CD4-positive, alpha-beta T cell (primary cell): ENCODE data around the gene PRKCQ. TPM values are rescaled to one million over a fixed set of nuclear protein-coding genes. Genes with fewer than 3 reads are reported as not detected.
A peak's percentile ranks its signal among the peaks of the same experiment; 100 is the strongest.

Experiments used
- ATAC-seq: fragments of 200-7000 bp; cut with Tn5 transposase; one replicate; pipeline ENCODE4 v1.10.0; 2022; ENCODE audit warnings: mild to moderate bottlenecking; ENCODE audit not compliant: poor library complexity
- CTCF ChIA-PET: fragments of 350-600 bp; sonication (Branson Sonifier 250); formaldehyde crosslinking; loops from one replicate; lab custom pipeline; 2021; ENCODE audit warnings: antibody characterized with exemption, inconsistent platforms; lab: Charles Lee
- POLR2A ChIA-PET: fragments of 350-600 bp; sonication (Branson Sonifier 250); formaldehyde crosslinking; loops from one replicate; lab custom pipeline; 2021; ENCODE audit warnings: antibody characterized with exemption, inconsistent platforms; lab: Charles Lee
- DNase-seq, 14 experiments: peaks; one replicate each; pipeline ENCODE4 v3.0.0-alpha.2; 2013 to 2020; ENCODE audit warnings: mixed read lengths in 2 of 14
- H3K27ac ChIP-seq, 2 donors: one replicate each; pipeline versions ENCODE4 v1.5.1 to v1.7.0; 2013; ENCODE audit warnings: low read length in 2 of 2, low read depth in 1 of 2, mild to moderate bottlenecking in 1 of 2
- H3K27me3 ChIP-seq, 2 experiments: 1 replicate in 1 of 2; 2 replicates in 1 of 2; pipeline versions ENCODE4 v1.6.1 to v1.7.0; 2013; ENCODE audit warnings: low read length in 2 of 2, control low read depth in 1 of 2, mild to moderate bottlenecking in 1 of 2, moderate library complexity in 1 of 2; ENCODE audit not compliant: insufficient read depth in 2 of 2, control insufficient read depth in 1 of 2
- H3K36me3 ChIP-seq: one replicate; pipeline ENCODE4 v1.6.1; 2013; ENCODE audit warnings: low read length, control low read depth; ENCODE audit not compliant: insufficient read depth
- H3K4me1 ChIP-seq: one replicate; pipeline ENCODE4 v1.6.1; 2013; ENCODE audit warnings: low read length, control low read depth; ENCODE audit not compliant: insufficient read depth
- H3K4me3 ChIP-seq: one replicate; pipeline ENCODE4 v1.5.1; 2013; ENCODE audit warnings: mild to moderate bottlenecking, low read length, moderate library complexity
- H3K9me3 ChIP-seq, 2 experiments: 1 replicate in 1 of 2; 2 replicates in 1 of 2; pipeline versions ENCODE4 v1.6.1 to v1.7.0; 2013; ENCODE audit warnings: low read length in 2 of 2, mild to moderate bottlenecking in 2 of 2, control low read depth in 1 of 2, moderate library complexity in 1 of 2; ENCODE audit not compliant: control insufficient read depth in 1 of 2, insufficient read depth in 1 of 2
- H3K27ac Mint-ChIP-seq: one replicate; pipeline ENCODE4 v1.8.0; 2020; ENCODE audit warnings: mixed read lengths
- H3K27me3 Mint-ChIP-seq: one replicate; pipeline ENCODE4 v1.8.0; 2021; ENCODE audit warnings: mixed read lengths
- H3K36me3 Mint-ChIP-seq: one replicate; pipeline ENCODE4 v1.8.0; 2021; ENCODE audit warnings: low read depth, mixed read lengths
- H3K4me1 Mint-ChIP-seq: one replicate; pipeline ENCODE4 v1.8.0; 2021; ENCODE audit warnings: low read depth, mixed read lengths
- H3K4me3 Mint-ChIP-seq: one replicate; pipeline ENCODE4 v1.8.0; 2020; ENCODE audit warnings: mild to moderate bottlenecking, mixed read lengths
- H3K9me3 Mint-ChIP-seq: one replicate; pipeline ENCODE4 v1.8.0; 2020; ENCODE audit warnings: mixed read lengths
- CTCF ChIP-seq: fragments of 200-600 bp; IDR thresholded peaks from one replicate; pipeline ENCODE4 v1.8.0; 2022; ENCODE audit warnings: antibody characterized with exemption, mild to moderate bottlenecking
- intact Hi-C, 2 experiments: fragments of 100-400 bp; cut with DNase I in 1 of 2; cut with micrococcal nuclease in 1 of 2; formaldehyde crosslinking; loops; one replicate each; pipeline versions ENCODE4 v1.15.1 to v1.9.0; 2023 to 2025; cut with DNase I, micrococcal nuclease
- total RNA-seq, 174 experiments: library from RNA in 2 of 174; stranded (reverse) in 2 of 174; gene quantifications; one replicate each; pipeline ENCODE4 v1.2.3 and lab custom pipeline; 2021 to 2026

The PRKCQ gene
- total RNA-seq, 2 experiments from 2014 or later, result 43.4 to 43.9 TPM

- ChIA-PET CTCF (interaction anchor here (0.6 to 4.7 kb wide), 7 partner anchors 10 to 89 kb away, joined by 3 to 17 read pairs (median 3); partner anchors contain the start of gene PRKCQ), POLR2A (interaction anchor here (0.6 to 3.0 kb wide), 11 partner anchors 8 to 902 kb away, joined by 3 to 38 read pairs (median 4); partner anchors contain the start of gene PRKCQ)
- Histone ChIP-seq H3K27ac (peak overlapping the region; percentile 3 to 71), H3K27me3 (no peaks in the 10 kb centered on the region), H3K4me3 (peak overlapping the region; percentile 10), H3K9me3 (no peaks in the 10 kb centered on the region), H3K36me3 (peaks cover 13% of the 10 kb centered on the region), H3K4me1 (peaks cover 74% of the 10 kb centered on the region)
- peaks cover 91% of the 10 kb centered on the region for H3K4me1 Mint-ChIP-seq
- no peaks in the 10 kb centered on the region for H3K9me3 Mint-ChIP-seq
- peak overlapping the region; percentile 81 for H3K27ac Mint-ChIP-seq
- peak overlapping the region; percentile 81 for H3K4me3 Mint-ChIP-seq
- intact Hi-C loops, result loop anchor here in 1 of 2 experiments (1.0 kb wide), 1 partner anchor 16 kb away; no protein-coding TSS in a partner anchor
- DNase-seq (peak in 5 of 14 experiments; percentile 18 to 56 (median 50)), ATAC-seq (peak; percentile 20)
- peaks cover 44% of the 10 kb centered on the region for H3K36me3 Mint-ChIP-seq
- TF ChIP-seq CTCF, result no peak
- no peaks in the 10 kb centered on the region for H3K27me3 Mint-ChIP-seq
Observed at GRCh38 chr10:6558759-6559461, 21.2 kb downstream of the PRKCQ start.

- intact Hi-C loops, result loop anchor here in 1 of 2 experiments (1.0 kb wide), 1 partner anchor 15 kb away; no protein-coding TSS in a partner anchor
- ChIA-PET CTCF (interaction anchor here (0.6 to 4.7 kb wide), 8 partner anchors 9 to 89 kb away, joined by 3 to 17 read pairs (median 4); partner anchors contain the start of gene PRKCQ), POLR2A (interaction anchor here (0.6 to 3.0 kb wide), 12 partner anchors 8 to 902 kb away, joined by 3 to 38 read pairs (median 4); partner anchors contain the start of gene PRKCQ)
- Histone ChIP-seq H3K27me3 (no peaks in the 10 kb centered on the region), H3K4me3 (peak overlapping the region; percentile 10), H3K4me1 (peaks cover 69% of the 10 kb centered on the region), H3K36me3 (peaks cover 13% of the 10 kb centered on the region), H3K27ac (peak overlapping the region; percentile 3 to 71), H3K9me3 (no peaks in the 10 kb centered on the region)
- peak overlapping the region; percentile 81 for H3K4me3 Mint-ChIP-seq
- H3K9me3 Mint-ChIP-seq, result no peaks in the 10 kb centered on the region
- ATAC-seq (peak; percentile 68), DNase-seq (peak in 3 of 14 experiments; percentile 67 to 74 (median 74))
- TF ChIP-seq CTCF, result no peak
- H3K4me1 Mint-ChIP-seq, result peaks cover 91% of the 10 kb centered on the region
- H3K36me3 Mint-ChIP-seq, result peaks cover 43% of the 10 kb centered on the region
- H3K27ac Mint-ChIP-seq, result peak overlapping the region; percentile 81
- no peaks in the 10 kb centered on the region for H3K27me3 Mint-ChIP-seq
Observed at GRCh38 chr10:6558272-6558671, 21.8 kb downstream of the PRKCQ start.

GRCh38 chr10:6553937-6554336, 26.1 kb downstream of the PRKCQ start:
- ChIA-PET POLR2A (interaction anchor here (0.6 to 4.2 kb wide), 2 partner anchors 11 to 742 kb away, joined by 3 to 13 read pairs; no protein-coding TSS in a partner anchor), CTCF (no interaction called here)
- Mint-ChIP-seq H3K27ac (peak overlapping the region; percentile 81), H3K9me3 (no peaks in the 10 kb centered on the region), H3K4me3 (no peak overlapping the region), H3K36me3 (peaks cover 55% of the 10 kb centered on the region), H3K4me1 (peaks cover 86% of the 10 kb centered on the region), H3K27me3 (no peaks in the 10 kb centered on the region)
- H3K9me3 ChIP-seq, result no peaks in the 10 kb centered on the region
- TF ChIP-seq CTCF, result no peak
- H3K36me3 ChIP-seq, result peaks cover 6% of the 10 kb centered on the region
- ATAC-seq, result no peak
- no peak overlapping the region for H3K4me3 ChIP-seq
- intact Hi-C loops, result no loop called here
- H3K4me1 ChIP-seq, result peaks cover 49% of the 10 kb centered on the region
- H3K27ac ChIP-seq, result peak overlapping the region in 1 of 2 donors; percentile 7
- no peak for DNase-seq
- no peaks in the 10 kb centered on the region for H3K27me3 ChIP-seq
